CD4-positive, alpha-beta T cell treated with Interleukin-6 for 4 hours (primary cell): ENCODE results near the gene CMTM4.
"Not testable (repeated sequence)": the region's sequence is repeated elsewhere in the genome, so short reads cannot be mapped to it uniquely, and the experiment has no call there.

Experiments used
- DNase-seq: peaks from one replicate; pipeline ENCODE4 v3.0.0-alpha.2; 2020; ENCODE audit warnings: mixed read lengths

CMTM4 gene

DNA sequence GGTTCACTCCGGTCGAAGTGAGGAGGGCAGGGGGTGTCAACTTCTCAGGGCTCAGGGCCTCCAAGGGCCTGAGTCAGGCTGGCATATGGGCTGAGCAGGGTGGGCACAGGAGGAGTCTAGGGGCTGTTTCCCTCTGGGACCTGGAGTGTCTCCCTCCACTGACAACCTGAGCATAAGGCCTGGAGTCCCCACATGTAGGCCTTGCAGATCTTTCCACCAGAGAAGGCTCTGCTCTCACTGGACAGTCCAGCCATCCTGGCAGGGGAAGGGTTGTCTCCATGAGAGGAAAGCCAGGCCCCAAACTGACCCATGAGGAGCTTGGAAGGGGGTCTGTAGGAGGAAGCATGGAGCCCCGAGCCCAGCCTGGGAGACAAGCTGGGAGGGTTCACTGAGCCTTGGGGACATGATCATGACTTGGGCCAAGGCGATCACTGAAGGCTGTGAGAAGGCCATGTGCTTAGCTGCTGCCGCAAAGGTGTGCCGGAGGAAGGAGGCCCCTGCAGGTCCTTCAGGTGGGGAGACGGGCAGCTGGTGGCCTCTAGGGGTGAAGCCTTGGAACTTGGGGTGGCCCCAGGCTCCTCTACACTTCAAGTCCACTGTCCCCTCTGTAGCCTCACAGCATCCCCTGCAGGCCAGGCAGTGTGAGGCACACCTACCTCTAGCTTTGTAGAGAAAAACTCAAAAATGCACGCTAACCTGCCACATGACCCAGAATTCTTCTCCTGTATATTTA, 107.4 kb downstream of the CMTM4 start:
- peak; percentile 73 for DNase-seq

DNA sequence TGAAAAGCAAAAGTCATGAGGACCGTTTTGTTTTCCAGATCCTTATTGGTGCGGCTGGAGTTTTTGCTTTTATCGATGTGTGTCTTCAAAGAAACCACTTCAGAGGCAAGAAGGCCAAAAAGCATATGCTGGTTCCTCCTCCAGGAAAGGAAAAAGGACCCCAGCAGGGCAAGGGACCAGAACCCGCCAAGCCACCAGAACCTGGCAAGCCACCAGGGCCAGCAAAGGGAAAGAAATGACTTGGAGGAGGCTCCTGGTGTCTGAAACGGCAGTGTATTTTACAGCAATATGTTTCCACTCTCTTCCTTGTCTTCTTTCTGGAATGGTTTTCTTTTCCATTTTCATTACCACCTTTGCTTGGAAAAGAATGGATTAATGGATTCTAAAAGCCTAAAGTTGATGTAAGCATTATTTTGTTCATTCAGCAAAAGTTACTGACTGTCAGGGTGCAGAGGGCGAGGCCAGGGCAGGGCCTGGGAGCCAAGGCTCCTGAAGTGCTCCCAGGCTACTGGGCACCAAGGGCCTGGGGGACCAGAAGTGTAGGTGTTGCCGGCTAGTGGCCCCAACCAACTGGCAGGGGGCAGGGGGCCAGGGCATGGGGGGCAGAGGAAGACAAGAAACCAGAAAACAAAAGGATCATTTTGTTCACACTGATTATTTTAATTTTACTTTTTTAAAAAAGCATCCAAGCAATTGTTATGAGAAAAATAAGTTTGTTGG, 108.5 kb downstream of the CMTM4 start:
- no peak for DNase-seq

DNA sequence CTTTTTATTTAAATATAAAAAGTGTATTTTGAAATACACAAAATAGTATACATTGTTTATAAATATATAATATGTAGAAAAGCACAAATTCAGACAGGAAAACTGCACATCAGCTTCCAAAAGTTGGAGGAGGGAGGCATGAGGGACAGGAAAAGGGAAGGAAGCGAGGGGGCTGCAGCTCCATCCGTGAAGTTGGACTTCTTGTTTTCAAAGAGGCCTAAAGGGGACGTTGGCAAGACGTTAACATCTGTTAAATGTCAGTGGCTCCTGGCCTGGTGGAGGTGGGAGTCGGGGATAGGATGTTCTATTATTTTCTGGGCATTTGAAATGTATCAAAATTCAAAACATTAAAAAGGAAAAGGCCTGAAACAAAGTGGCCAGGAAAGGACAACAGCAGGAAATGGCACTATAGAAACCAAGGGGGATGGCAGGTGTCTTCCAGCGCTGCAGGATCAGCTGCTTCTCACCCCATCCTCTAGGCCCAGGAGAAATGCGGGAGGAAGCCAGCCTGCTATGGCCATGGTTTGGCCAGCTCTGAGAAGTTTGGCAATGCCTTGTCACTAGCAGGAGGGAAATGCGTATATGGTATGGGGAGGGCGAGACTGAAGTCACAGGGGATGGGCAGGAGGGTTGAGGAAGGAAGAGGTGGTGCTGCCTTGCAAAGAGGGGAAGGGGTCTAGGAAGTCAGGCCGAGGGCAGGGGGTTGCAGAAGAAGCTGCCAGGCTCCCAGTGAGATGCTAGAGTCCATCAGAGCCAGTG, 110.9 kb downstream of the CMTM4 start:
- no peak for DNase-seq

DNA sequence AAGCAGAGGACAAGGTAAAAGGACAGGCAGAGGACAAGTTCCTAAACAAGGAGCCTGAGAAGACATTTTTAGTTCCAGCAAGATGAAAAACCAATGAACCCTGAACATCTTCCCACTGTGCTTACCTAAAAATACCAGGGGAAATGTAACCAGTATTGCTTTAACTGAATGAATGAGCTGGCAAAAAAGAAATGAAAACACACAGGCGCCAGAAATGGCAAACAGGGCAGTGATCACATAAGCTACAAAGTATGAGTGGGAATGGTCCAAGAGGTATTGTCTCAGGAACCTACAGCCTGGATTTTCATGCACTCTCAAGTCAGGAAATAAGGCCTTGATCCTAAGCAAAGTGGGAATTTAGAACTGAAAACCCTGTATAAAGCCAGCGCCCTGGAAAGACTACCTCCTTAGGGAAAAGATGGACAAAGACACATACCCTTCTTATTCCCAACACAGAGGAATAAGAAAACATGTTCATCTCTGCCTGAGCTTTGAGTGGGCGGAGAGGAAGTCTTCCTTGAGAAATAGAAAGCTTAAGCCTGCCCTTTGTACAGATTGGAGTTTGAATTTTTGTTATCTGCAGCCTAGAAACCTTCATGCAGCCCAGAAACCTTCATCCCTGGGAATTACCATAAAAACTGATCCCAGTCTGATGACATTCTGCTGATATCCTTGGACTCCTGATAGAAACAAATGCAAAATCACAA, 115.1 kb downstream of the CMTM4 start:
- DNase-seq: no peak

DNA sequence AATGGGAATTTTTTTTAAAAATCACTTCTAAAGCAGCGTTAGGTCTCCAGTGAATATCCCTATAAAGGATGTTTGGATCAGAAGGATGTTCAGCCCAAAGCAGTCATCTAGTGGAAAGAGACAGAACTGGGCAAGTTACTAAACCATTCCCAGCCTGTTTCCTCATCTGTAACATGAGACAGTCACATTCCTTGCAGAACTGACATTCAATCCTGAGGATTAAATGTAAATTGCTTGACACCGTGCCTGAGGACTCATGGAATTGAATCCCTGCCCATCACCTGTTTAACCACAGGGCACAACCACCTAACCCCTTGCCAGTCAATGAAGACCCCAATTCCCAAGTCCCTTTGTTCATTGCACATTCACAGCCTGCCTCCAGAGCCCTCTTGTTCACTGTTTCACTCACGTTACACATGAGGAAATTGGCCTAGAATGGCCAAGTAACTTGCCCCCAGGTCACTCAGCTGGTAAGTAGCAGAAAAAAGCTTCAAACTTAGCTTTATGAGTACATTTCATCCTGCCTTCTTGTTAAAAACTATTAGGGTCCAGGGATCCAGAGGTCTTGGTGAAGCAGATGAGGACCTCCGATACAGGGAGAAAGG, 115.8 kb downstream of the CMTM4 start:
- DNase-seq: no peak

DNA sequence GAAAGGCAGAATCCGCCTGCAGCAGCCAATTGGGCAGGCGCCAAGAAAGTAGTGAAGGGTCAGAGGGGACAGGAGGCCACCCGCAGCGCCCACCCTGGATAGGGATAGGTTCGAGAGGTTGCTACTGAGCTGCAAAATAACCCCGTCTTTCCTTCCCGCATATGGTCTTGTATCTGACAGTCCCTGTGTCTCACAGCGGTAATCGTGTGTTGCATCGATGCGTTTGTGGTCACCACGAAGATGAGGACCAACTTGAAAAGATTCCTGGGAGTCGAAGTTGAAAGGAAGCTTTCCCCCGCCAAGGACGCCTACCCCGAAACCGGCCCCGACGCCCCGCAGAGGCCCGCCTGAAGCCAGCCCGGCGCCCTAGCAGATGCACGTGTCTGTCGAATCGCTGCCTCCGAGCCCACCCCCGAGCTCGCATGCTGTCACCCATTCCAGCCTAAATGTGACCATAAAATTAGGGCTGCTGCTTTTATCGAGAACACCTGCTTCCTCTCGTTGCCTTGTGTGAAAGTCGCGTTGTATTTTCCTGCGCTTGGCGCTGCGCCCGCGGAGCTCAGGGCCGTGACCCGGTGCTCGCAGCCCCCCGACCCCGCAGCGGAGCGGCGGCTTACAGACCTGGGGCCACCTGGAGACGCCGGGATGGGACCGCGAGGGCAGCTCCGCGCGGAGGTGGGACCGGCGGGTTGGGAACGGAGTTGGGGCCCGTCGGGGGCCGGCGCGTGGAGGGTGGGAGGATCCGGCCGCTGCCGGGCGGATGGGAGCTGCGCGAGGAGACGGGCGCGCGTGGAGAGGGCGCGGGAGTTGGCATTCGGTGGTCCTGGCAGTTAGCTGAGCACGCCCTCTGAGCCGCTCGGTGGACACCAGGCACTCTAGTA, 117.7 kb downstream of the CMTM4 start, which contains the start of gene CMTM2:
TSS of gene CMTM2 (plus strand) at position 813 of the 881 bp plus-strand sequence. CDS start 145 bp downstream, outside the sequence.
- peak; percentile 47 for DNase-seq

DNA sequence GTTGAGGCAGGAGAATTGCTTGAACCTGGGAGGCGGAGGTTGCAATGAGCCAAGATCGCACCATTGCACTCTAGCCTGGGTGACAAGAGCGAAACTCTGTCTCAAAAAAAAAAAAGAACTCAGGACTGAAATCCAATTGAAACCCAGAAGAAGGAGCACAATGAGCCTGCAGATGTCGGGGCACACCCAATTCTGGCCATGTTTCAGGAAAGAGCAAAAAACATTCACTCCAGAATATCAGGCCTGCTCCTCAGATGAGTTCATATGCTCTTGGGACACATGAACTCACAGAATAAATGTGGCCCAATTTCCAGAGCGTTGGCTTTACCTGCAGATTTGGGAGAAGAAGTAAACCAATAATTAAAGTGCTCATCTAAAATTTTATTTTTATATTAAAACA, 120.2 kb downstream of the CMTM4 start:
- DNase-seq: no peak

DNA sequence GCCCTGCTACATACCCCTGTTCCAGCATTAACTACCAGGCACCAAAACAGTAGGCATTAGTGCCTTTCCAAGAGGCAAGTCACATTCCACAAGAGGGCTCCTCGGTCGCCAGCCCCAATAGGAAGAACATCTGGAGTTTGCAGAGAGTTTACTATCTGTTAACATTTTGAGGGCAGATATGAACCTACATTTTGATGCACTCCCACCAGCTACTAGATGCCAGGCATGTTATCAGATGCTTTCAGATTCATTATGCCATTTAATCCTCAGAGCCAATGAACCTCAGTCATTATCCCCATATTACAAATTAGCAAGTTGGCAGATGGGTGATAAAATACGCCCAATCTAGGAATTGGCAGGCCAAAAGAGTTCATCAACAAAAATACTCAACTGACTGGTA, 121.5 kb downstream of the CMTM4 start:
- no peak for DNase-seq

DNA sequence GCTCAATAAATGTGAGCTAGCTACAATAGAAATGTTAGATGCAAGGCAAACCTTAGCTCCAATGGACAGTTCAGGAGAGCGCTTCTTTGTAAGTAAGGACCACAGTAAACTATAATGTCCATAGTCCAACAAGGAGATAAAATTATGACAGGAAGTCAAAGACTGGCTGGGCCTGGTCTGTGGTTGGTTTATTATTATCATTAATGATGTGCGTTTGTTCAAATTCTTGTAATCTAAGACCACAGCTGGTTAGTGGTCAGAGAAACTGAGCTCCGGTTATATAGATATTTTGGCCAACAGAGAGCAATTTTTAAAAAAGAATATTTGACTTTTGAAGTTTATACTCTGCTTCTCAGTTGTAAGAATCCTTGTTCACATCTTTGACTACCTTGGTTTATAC, 122.0 kb downstream of the CMTM4 start:
- no peak for DNase-seq

DNA sequence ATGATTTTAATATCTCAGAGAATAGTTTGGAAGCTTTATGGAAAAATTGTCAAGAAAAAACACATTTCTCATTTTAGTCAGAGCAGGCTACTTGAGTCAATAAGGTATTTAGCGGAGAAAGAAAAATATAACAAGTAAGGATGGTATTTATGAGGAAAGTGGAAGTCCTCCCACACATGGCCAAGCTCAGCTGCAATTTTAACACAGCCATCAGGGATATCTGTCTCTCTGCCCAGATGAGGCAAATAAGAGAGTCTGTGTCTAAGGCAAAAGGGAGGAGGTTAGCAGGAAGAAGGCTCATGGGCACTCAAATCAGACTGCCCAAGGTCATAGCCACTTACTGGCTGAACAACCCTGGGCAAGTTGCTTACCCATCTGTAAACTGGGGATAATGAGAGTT, 122.5 kb downstream of the CMTM4 start:
- no peak for DNase-seq

DNA sequence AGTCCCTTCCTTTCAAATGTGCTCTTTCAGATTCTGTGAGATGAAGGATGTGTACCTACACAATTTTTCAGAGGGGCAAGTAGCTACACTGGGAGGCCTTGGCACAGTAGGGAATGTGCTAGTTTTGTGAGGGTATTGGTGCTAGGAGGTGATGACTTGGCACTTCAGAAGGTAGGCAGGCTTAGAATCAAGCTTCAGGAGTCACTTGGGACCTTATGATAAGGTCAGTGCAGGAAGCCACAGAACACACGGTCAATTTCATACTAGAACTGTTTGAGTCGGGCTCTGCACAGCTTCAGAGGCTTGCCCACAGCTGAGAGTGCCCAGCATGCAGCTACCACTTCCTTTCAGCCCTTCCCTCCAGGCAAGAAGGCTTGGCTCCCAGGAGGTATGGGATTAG, 124.2 kb downstream of the CMTM4 start:
- DNase-seq: no peak

DNA sequence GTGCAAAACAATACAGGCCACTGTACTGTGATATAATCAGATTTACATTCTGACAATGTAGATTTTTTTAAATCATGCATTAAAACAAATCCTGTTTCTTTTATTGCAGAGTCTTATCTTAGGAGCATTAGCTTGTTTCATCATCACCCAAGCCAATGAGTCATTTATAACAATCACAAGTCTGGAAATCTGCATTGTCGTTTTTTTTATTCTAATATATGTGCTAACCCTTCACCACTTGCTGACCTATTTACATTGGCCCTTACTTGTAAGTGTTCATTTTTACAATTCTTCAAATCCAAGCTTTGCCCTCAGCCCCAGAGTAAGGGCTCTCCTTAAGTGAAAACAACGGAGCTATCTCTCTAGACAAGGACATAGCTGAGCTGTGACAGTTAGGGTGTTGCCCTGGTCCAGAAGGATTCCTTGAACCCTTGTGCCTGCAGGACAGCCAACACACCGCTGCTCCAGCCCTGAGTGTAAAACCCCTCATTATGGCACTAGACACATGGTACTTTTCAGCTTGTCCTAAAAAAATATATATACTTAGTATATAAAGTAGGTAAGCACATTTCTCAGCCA, 126.6 kb downstream of the CMTM4 start:
- no peak for DNase-seq

DNA sequence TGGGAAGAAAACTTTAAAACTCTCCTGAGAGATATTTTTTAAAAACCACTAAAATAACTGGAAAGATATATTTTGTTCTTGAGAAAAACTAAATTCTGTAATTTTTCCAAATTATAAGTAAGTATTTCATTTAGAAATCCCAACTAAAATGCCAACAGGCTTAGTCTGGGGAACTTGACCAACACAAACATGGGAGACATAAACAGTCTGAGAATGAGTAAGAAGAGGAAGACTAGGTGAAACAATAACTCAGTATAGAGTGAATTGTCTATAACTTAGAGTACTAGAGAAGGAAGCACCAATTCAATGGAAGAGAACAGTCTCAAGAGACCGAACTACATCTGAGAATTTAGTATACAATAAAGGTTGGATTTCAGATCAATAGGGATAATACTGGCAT, 127.4 kb downstream of the CMTM4 start:
- no peak for DNase-seq

DNA sequence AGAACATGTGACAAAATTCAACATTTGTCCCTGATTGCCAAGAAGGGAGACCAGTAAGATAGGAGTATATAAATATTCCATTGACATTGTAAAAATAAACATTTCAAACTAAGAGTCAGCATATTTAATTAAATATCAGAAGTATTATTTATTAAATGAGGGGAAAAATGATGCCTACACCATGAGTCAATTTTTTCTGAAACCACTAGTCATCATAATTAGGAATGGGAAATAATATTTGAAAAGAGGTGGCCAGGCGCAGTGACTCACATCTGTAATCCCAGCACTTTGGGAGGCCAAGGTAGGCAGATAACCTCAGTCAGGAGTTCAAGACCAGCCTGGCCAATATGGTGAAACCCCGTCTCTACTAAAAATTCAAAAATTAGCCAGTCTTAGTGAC, 128.2 kb downstream of the CMTM4 start:
- DNase-seq: no peak

DNA sequence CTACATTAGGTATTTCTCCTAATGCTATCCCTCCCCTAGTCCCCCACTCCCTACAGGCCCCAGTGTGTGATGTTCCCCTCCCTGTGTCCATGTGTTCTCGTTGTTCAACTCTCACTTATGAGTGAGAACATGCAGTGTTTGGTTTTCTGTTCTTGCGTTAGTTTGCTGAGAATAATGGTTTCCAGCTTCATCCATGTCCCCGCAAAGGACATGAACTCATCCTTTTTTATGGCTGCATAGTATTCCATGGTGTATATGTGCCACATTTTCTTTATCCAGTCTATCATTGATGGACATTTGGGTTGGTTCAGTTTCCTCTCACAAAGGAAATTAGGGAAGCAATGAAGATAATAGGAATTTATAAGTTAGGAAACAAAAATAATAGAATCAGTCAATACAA, 129.3 kb downstream of the CMTM4 start:
- not testable (repeated sequence) for DNase-seq

DNA sequence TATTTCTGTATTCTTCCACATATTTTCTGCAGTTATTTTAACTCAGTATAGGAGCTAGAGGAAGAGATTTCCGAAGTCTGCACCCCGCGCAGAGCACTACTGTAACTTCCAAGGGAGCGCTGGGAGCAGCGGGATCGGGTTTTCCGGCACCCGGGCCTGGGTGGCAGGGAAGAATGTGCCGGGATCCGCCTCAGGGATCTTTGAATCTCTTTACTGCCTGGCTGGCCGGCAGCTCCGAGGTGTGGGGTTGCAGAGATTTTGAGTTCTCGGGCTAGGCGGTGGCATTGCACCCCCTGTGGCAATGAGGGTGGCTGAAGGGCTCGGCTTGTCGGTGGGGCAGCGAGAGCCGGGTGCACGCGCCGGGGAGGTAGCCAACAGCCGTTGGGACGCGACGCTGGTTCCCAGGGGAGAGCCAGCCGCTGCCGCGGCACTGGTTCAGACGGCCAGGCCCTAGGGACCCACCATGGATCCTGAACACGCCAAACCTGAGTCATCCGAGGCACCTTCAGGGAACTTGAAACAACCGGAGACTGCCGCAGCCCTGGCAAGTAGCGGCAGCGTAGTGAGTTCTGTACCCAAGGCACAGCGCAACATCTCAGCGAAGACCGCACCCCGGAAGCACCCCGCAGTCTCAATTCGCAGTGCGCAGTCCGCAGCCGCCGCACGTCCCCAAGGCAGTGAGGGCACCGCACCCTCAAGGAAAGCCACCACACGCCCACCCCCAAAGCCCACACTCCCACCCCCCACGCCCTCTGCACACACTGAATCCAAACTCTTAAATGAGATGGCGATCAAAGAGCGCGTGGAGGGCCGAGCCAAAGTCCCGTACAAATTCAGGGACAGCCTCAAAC, 130.3 kb downstream of the CMTM4 start, which contains the start of gene CMTM1:
TSS of gene CMTM1 (plus strand) at position 389 of the 851 bp plus-strand sequence. CDS start at position 464, 75 bp downstream.
- DNase-seq: no peak
